NCI-H748 treated with DMSO at 0.1 percent for 48 hours (cell line): ENCODE measurements around the gene POLR3K.

Experiments
- DNase-seq: peaks from one replicate; lab custom pipeline; 2025; lab: John Stamatoyannopoulos, UW

Gene POLR3K

GRCh38 chr16:53346-54236 is at the start of gene POLR3K, which contains the start of gene SNRNP25:
Gene POLR3K (minus strand): TSS chr16:53608. CDS start chr16:53586, 22 bp downstream.
Gene SNRNP25 (plus strand): TSS chr16:53828. CDS start chr16:54017, 189 bp downstream.
- DNase-seq = peak; percentile 75

GRCh38 chr16:102060-102855 is 48.9 kb upstream of the POLR3K start:
- DNase-seq = no peak

DNA sequence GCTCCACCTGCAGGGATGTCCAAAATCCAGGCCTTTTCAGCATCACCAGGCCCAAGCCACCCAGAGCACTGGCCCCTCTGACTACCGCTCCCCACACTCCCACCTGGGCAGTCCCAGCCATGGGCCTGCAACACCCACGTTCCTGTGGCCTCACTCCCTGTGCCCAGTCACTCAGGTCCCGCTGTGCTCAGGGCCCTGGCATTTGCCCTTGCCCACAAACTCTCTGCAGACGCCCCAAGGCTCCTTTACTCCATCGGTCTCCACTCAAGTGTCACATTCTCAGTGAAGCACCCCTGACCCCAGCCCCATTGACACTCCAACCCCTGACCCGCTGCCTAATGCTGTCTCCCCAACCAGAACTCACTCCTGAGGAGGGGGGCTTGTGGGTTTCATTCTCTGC is 48.2 kb upstream of the POLR3K start:
- DNase-seq = no peak

DNA sequence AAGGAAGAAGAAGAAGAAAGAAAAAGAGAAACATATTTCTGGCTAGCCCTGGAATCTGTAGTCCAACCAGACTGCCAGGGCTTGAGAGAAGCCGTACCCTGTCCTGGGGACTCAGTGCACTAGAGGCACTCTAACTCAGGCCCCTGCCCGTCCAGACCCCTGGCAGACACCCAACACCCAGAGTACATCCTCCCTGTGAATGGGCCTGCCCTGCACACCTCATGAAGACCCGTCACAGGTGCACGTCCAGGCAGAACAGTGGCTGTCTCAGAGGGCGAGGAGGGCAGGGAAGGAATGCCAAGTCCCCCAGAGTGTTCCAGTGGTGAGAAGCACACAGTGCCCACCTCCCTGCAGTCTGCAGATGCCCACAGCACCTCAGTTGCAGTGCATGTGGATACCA is 47.6 kb upstream of the POLR3K start:
- no peak for DNase-seq

- no peak for DNase-seq
Measured at GRCh38 chr16:97822-98221, 44.4 kb upstream of the POLR3K start.

- peak; percentile 49 for DNase-seq
Measured at GRCh38 chr16:96935-97381, 43.5 kb upstream of the POLR3K start.

- no peak for DNase-seq
Measured at GRCh38 chr16:94918-95265, 41.5 kb upstream of the POLR3K start.

DNA sequence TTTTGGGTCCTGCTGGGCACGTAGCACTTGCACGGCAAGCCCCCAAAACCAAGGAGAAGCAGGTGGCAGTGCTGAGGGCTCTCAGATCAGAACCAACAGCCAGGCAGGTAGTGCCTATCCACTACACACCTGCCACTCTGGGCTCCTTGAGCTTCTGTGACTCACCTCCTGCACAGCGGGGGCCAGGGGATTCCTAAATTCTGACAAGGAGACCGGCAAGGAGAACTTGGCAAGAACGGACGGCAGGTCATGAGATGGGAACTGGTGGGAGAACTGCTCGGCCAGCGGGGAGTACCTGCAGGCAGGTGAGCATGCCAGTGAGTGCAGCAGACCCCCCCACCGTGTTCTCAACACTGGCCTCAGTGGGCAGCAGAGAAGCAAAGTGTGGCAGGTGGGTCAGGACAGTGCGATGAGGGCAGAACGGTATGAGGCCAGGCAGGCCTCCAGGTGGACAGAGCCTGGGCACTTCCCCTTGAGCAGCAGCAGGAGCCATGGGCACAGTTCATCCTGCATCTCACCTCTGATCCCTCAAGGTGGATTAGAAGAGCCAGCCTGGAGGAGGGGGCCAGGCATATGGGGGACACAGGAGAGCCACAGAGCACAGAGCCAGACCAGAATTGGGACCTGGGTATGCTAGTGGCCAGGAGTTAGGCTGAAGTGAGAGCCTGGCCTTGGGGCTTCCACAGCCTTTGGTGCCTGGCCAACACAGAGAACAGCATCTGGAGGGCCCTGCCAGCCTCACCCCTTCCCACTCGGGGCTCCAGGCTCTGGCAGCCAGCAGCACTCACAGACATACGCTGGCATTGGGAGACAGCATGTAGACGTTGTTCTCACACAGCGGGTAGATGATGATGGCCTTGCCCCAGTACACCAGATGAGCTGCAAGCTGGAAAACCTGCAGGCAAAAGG is 39.3 kb upstream of the POLR3K start:
- DNase-seq = no peak

GRCh38 chr16:91484-91883 is 38.1 kb upstream of the POLR3K start:
- no peak for DNase-seq

DNA sequence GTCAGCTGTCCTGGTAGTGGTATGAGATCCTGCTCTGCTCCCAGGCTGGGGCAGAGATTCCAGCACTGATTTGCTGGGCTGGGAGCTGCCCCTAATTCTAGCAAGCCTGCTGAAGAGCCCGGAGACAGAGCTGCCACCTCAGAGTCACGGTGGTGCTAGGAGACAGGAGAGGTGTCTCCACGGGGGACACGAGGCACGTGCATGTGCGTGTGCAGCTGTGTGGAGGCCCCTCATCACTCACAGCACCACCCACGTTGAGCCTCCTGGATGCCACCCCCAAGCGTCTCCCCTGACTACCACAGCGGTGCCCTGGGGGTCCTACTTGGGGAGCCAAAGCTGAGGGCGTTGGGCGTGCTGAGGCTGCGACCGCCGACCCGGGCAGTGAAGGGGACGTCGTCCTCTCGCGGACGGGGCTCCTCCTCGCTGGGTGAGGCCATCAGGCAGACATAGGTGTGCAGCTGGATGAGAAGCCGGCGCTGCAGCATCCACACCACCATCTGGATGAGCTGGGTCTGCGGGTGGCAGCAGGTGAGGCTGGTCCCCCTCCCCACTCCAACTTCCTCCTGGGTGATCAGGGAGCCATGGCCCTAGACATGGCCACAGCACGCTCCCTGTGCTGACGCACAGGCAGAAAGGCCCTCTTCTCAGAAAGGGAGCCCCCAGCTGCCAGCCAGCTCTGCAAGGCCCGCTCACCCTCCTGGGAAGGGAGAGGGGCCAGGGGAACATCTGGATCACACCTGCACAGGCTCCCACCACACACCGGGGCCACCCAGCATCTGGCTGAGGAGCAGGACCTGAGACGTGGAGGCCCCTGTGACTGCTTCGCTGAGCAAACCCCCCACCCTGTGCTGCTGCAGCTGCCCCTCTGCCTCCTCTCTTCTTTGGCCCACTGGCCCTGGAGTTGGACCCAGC is 36.2 kb upstream of the POLR3K start:
- no peak for DNase-seq

GRCh38 chr16:88613-89012 is 35.2 kb upstream of the POLR3K start:
- no peak for DNase-seq

DNA sequence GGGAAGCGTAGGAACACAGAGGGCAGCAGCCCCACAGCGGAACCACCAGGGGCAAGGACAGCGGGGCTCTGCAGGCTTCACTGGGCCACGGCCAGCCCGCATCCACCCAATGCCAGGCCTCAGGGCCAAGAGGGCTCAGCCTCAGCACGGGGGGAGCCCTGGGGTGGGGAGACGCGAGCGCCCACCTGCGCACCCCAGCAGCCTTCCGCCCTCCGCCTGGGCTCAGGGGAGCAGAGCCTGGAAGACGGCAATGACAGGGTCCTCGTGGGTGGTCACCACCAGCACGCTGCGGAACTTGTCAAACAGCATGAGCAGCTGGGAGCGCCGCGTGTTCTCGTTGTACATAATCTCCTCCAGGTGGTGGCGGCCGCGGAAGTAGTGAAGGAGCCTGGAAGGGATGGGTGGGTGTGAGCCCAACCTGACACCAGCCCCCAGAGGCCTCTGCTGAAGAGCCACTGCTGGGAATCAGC is 33.1 kb upstream of the POLR3K start:
- no peak for DNase-seq

- DNase-seq = no peak
Measured at GRCh38 chr16:85865-86264, 32.5 kb upstream of the POLR3K start.

GRCh38 chr16:85407-85782 is 32.0 kb upstream of the POLR3K start:
- no peak for DNase-seq

- DNase-seq = no peak
Measured at GRCh38 chr16:84718-85406, 31.5 kb upstream of the POLR3K start.

- no peak for DNase-seq
Measured at GRCh38 chr16:83781-84615, 30.6 kb upstream of the POLR3K start.

DNA sequence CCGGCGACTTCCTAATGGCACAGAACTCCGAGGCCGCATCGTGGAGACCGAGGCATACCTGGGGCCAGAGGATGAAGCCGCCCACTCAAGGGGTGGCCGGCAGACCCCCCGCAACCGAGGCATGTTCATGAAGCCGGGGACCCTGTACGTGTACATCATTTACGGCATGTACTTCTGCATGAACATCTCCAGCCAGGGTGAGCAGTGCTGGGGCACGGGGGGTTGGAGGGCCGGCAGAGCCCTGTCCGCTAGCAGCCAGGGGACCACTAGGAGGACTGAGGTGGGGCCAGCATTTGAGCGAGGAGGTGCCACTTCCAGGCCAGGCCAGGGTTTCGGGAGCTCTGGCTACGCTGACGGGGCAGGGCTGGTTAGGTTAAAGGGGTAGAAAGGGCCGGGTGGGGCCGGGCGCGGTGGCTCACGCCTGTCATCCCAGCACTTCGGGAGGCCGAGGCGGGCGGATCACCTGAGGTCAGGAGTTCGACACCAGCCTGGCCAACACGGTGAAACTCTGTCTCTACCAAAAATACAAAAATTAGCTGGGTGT is 29.7 kb upstream of the POLR3K start:
- DNase-seq = no peak

- no peak for DNase-seq
Measured at GRCh38 chr16:79151-80054, 26.0 kb upstream of the POLR3K start.
